Measurements from ENCODE around the gene PDRG1.

GRCh38 chr20:31903627-31904386 lies 48.0 kb downstream of the PDRG1 start:
- TF ChIP-seq CTCF (IDR thresholded peaks at IDR 0.05; ENCODE audit: low read depth, low read length): no peak
- no peak for TF ChIP-seq EZH2phosphoT487 (IDR thresholded peaks at IDR 0.05; ENCODE audit: low read depth)

Data from OCI-LY3 (cell line).